Esophagus muscularis mucosa (tissue), 4 donors: ENCODE data around the gene DGCR2. TPM values are rescaled to one million over a fixed set of nuclear protein-coding genes. Genes with fewer than 3 reads are reported as not detected.

Experiments used
- DNase-seq: peaks from one replicate; pipeline ENCODE4 v3.0.0-alpha.2; 2017; ENCODE audit errors: extremely low spot score
- H3K27ac ChIP-seq, 4 donors: fragments of 200-600 bp; sonication (generic); replicated peaks in 1 of 4; 1 replicate in 3 of 4; 2 replicates in 1 of 4; pipeline ENCODE4 v1.5.1; 2016 to 2019; ENCODE audit warnings: mild to moderate bottlenecking in 1 of 4
- H3K27me3 ChIP-seq, 4 donors: fragments of 200-600 bp; sonication (generic); one replicate each; pipeline versions ENCODE4 v1.5.1 to v1.6.0; 2016 to 2019
- H3K36me3 ChIP-seq, 4 donors: fragments of 200-600 bp; sonication (generic); one replicate each; pipeline ENCODE4 v1.5.1; 2016 to 2019
- H3K4me1 ChIP-seq, 4 donors: fragments of 200-600 bp; sonication (generic); one replicate each; pipeline ENCODE4 v1.5.1; 2016 to 2019
- H3K4me3 ChIP-seq, 4 donors: fragments of 200-600 bp; sonication (generic); 1 replicate in 2 of 4; 2 replicates in 2 of 4; pipeline ENCODE4 v1.5.1; 2016 to 2019; ENCODE audit warnings: mild to moderate bottlenecking in 4 of 4, moderate library complexity in 1 of 4
- H3K9me3 ChIP-seq, 4 donors: fragments of 200-600 bp; sonication (generic); 1 replicate in 3 of 4; 2 replicates in 1 of 4; pipeline ENCODE4 v1.5.1; 2016 to 2019
- EP300 ChIP-seq: sonication (generic); formaldehyde crosslinking; IDR thresholded peaks from one replicate; pipeline ENCODE4 v1.6.1; 2017; ENCODE audit warnings: antibody characterized with exemption
- POLR2A ChIP-seq: fragments of 450-650 bp; IDR thresholded peaks from one replicate; pipeline ENCODE4 v1.6.1; 2017; ENCODE audit warnings: antibody characterized with exemption, moderate library complexity, mild to moderate bottlenecking, low read depth
- POLR2AphosphoS5 ChIP-seq, 2 donors: sonication (generic); formaldehyde crosslinking; IDR thresholded peaks; one replicate each; pipeline ENCODE4 v1.6.1; 2017; ENCODE audit warnings: antibody characterized with exemption in 2 of 2
- WGBS: methylation state at CpG from one replicate; pipeline ENCODE4 v1.1.5; 2018; 5-methylcytosine and 5-hydroxymethylcytosine counted together
- intact Hi-C: fragments of 100-400 bp; cut with DNase I; formaldehyde crosslinking; loops from one replicate; pipeline ENCODE4 v1.15.1; 2023
- total RNA-seq, 4 donors: library from RNA; depleted of rRNA; stranded (reverse); fragments of >200 nt; gene quantifications; one replicate each; pipeline versions ENCODE4 v1.1.0 to v1.2.1, GENCODE V29; 2016
- TF ChIP-seq, protein P1 (sequence below), 3 experiments: fragments of 200-600 bp in 2 of 3; fragments of 450-650 bp in 1 of 3; sonication (generic) in 2 of 3; IDR thresholded peaks; one replicate each; pipeline ENCODE4 v1.5.1; 2017 to 2019; ENCODE audit warnings: antibody characterized with exemption in 3 of 3, mild to moderate bottlenecking in 2 of 3, moderate library complexity in 1 of 3

Gene DGCR2
- total RNA-seq, 4 donors from 2014 or later: 45.7 to 79.6 (median 65.4) TPM

DNA sequence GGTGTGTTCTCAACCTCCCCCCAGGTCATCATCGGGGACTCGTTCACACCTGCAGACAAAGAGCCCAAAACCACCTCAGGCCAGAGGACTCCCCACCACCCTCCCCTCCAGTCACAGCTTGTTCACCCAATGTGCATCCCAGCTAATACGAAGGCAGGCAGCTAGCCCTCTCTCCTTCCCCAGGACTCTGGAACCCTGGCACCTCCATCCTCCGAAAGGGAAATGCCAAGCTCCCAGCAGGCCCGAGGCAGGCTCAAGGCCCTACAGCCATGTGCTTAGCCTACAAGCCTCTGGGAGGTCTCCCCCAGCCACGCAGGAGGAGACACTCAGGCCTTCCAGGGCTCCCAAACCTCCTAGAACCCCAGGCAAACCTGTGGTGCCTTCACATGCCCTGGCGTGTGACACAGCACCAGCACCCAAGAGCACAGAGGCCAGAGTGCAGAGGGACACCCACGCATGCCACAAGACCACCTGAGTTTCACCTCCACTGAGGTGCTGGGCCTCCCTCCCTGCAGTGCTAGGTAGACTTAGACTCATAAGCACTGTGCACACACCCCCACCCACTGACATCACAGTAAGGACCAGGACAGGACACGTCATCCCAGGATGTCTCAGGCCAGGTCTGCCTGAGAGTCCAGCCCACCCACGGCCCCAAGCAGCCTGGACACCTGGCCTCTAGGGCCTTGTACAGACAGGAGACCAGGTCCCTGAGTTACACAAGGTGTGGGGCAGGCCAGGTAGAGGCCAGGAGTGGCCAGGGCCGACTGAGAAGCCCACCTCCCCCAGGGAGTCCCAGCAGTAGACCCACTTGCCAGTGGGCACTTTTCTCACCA, 15.4 kb upstream of the DGCR2 start:
- DNase-seq: no peak
- intact Hi-C loops: no loop called here
- TF ChIP-seq POLR2AphosphoS5 (IDR thresholded peaks at IDR 0.05): no peak
- no peak for TF ChIP-seq EP300
- no peak for TF ChIP-seq POLR2A
- TF ChIP-seq, protein P1, sequence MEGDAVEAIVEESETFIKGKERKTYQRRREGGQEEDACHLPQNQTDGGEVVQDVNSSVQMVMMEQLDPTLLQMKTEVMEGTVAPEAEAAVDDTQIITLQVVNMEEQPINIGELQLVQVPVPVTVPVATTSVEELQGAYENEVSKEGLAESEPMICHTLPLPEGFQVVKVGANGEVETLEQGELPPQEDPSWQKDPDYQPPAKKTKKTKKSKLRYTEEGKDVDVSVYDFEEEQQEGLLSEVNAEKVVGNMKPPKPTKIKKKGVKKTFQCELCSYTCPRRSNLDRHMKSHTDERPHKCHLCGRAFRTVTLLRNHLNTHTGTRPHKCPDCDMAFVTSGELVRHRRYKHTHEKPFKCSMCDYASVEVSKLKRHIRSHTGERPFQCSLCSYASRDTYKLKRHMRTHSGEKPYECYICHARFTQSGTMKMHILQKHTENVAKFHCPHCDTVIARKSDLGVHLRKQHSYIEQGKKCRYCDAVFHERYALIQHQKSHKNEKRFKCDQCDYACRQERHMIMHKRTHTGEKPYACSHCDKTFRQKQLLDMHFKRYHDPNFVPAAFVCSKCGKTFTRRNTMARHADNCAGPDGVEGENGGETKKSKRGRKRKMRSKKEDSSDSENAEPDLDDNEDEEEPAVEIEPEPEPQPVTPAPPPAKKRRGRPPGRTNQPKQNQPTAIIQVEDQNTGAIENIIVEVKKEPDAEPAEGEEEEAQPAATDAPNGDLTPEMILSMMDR (IDR thresholded peaks at IDR 0.05): no peak
- no peak overlapping the region for H3K4me3 ChIP-seq
- no peak overlapping the region for H3K27ac ChIP-seq
- H3K9me3 ChIP-seq: no peaks in the 10 kb centered on the region
- 82% methylated on average over 7 of the region's 11 CpGs for WGBS
- H3K4me1 ChIP-seq: peaks cover 0 to 4% (median 2%) of the 10 kb centered on the region in 4 donors
- H3K27me3 ChIP-seq: no peaks in the 10 kb centered on the region
- H3K36me3 ChIP-seq: peaks cover 89 to 100% (median 98%) of the 10 kb centered on the region in 4 donors

DNA sequence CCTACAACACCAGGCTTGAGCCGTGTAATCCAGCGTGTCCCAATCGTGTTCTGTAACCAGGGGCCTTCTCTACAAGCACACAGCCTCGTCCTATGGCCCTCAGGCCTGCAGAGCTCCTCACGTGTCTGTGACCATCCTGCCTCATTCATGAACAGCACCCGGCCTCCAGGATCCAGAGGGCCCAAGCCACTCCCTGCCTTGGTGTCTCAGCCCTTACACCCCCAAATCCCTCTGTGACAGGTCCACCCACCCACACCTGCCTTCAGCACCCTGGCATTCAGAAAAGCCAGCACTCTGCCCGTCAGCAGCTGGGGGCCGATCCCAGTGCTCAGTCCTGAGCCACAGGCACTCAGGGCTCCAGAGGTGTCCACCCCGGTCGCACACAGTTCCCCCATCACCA, 14.7 kb upstream of the DGCR2 start:
- Histone ChIP-seq H3K9me3 (no peaks in the 10 kb centered on the region), H3K4me3 (no peak overlapping the region), H3K4me1 (no peaks in the 10 kb centered on the region), H3K36me3 (peaks cover 83 to 100% (median 97%) of the 10 kb centered on the region in 4 donors), H3K27me3 (no peaks in the 10 kb centered on the region), H3K27ac (no peak overlapping the region)
- intact Hi-C loops: no loop called here
- TF ChIP-seq POLR2AphosphoS5 (IDR thresholded peaks at IDR 0.05): no peak
- TF ChIP-seq EP300: no peak
- TF ChIP-seq, protein P1 (IDR thresholded peaks at IDR 0.05): no peak
- TF ChIP-seq POLR2A: no peak
- DNase-seq: no peak
- 95% methylated on average over 10 of the region's 10 CpGs for WGBS

DNA sequence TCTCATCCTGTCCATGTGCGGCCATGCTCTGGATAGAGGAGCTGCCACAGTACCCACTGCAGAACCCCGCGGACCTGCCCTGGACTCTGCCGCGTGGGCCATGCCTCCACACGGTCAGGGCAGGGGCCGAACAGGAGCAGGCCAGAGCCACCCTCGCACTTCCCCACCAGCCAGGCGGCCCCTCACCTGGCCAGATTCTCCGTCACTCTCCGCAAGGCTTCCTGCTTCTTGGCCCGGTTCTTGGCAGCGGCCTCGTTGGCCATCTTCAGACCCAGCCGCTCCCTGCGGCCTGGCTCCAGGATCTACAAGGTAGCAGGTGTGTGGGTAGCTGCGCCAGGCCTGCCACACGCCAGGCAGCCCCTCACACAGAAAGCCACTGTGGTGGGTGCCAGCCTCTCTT, 12.7 kb upstream of the DGCR2 start:
- intact Hi-C loops: no loop called here
- H3K36me3 ChIP-seq: peaks cover 63 to 87% (median 82%) of the 10 kb centered on the region in 4 donors
- 89% methylated on average over 3 of the region's 18 CpGs for WGBS
- no peaks in the 10 kb centered on the region for H3K9me3 ChIP-seq
- H3K27me3 ChIP-seq: no peaks in the 10 kb centered on the region
- no peak overlapping the region for H3K4me3 ChIP-seq
- no peaks in the 10 kb centered on the region for H3K4me1 ChIP-seq
- TF ChIP-seq, protein P1 (IDR thresholded peaks at IDR 0.05): no peak
- TF ChIP-seq POLR2AphosphoS5 (IDR thresholded peaks at IDR 0.05): no peak
- no peak for TF ChIP-seq EP300
- no peak for TF ChIP-seq POLR2A
- DNase-seq: no peak
- no peak overlapping the region for H3K27ac ChIP-seq

DNA sequence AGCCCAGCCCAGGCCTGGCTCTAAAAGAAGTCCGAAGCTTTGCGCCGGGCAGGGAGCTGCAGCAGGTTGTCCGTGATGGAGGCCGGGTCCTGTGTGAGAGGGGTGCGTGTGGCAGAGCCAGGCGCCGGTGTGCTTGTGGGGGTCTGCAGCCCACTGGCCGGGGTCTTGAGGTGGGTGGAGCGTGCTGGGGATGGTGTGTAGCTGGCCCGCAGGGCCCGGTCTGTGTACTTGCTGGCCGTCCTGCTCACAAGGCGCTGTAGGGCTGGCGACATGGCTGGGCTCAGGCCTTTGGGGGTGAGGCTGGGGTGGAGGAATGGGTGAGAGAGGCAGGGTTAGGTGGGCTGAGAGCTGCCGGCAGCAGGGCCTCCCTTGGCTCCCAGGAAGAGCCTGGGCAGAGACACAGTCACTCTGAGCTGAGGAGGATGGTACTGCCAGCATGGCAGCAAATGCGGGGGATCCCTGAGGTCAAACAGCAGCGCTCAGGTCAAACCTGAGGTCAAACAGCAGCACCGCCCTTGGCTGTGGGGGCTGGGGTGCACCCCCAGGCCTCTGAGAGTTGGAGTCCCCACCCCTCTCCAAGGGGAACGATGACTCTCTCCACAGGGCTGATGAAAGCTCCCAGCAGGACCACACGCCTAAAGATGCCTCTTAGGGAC, 12.1 kb upstream of the DGCR2 start:
- Histone ChIP-seq H3K27ac (no peak overlapping the region), H3K9me3 (no peaks in the 10 kb centered on the region), H3K4me3 (no peak overlapping the region), H3K36me3 (peaks cover 57 to 82% (median 77%) of the 10 kb centered on the region in 4 donors), H3K27me3 (no peaks in the 10 kb centered on the region), H3K4me1 (no peaks in the 10 kb centered on the region)
- TF ChIP-seq POLR2A (no peak), POLR2AphosphoS5 (IDR thresholded peaks at IDR 0.05) (no peak), EP300 (no peak)
- TF ChIP-seq, protein P1 (IDR thresholded peaks at IDR 0.05): no peak
- no peak for DNase-seq
- 87% methylated on average over 10 of the region's 21 CpGs for WGBS
- intact Hi-C loops: no loop called here
